Measurements from ENCODE around the gene FRMD1. TPM values are rescaled to one million over a fixed set of nuclear protein-coding genes. Genes with fewer than 3 reads are reported as not detected.

FRMD1 gene
- total RNA-seq (2014; rRNA removed; shearing (Covaris generic)), result not detected in 2 replicates

GRCh38 chr6:168078943-168079405 lies at the start of gene FRMD1:
TSS of gene FRMD1 (minus strand) at chr6:168079212. CDS start at chr6:168079094, 118 bp downstream.
- no peak for DNase-seq (ENCODE audit: low spot score)

DNA sequence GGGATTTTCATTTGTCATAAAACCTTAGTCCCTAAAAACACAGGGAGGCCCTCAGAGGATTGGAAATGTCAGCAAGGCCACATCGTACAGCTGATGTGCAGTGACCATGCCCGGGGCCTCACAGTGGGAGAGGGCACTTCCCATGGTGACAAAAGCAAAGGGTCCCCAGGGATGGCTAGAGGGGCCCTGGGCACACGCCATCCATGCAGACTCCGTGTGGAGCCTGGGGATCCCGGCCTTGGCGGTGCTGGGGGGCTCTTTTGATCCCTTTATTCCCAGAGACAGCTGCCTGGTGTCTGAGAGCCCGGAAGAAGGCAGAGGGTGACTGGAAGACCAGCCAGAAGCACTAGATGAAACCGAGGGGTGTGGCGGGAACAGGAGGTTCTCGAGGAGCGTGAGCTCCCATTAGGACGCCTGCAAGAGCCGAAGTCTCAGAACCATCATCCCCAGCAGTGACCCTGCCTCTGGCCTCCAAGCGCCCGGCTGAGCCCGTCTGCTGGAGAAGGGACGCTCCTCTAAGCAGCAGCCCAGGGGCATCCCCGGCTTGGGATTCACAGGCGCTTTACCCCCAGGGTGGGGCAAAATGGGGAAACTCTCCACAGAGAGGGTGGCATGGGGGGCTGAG lies 49.1 kb upstream of the FRMD1 start:
- no peak for DNase-seq (ENCODE audit: low spot score)

GRCh38 chr6:168127384-168127868 lies 48.4 kb upstream of the FRMD1 start:
- no peak for DNase-seq (ENCODE audit: low spot score)

DNA sequence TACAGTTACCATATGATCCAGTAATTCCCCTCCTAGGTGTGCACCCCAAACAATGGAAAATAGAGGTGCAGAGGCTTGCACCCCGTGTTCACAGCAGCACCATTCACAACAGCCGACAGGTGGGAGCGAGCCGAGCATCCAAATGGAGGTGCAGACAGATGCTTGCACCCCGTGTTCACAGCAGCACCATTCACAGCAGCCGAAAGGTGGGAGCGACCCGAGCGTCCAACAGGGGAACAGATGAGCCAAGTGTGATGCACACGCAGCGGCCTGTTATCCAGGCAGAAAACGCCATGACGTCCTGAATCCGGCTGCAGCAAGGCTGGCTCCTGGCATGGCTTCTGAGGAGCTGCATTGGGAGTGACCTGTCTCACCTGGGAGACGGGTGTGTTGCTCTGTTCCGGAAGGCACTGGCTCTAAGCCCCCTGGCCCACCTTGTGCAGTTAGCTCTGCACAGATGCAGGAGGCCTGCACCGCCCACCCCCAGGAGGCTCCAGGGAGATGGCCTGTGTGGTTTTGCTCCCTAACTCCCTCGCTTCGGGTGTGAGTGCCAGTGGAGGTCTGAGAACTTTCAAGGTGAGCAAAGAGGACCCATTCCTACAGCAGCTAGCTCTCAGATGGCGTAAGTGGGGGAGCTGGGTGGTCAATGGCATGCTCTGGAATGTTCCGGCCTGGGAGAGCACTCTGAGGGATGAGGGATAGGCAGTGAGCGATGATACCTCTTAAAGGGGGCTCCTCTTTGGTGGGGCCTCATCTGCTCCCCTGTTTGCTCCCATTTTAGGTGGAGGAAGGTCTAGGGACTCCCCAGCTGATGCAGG lies 47.8 kb upstream of the FRMD1 start:
- no peak for DNase-seq (ENCODE audit: low spot score)

- DNase-seq (ENCODE audit: low spot score), result no peak
These were observed 46.5 kb upstream of the FRMD1 start for GRCh38 chr6:168125429-168126001.

DNA sequence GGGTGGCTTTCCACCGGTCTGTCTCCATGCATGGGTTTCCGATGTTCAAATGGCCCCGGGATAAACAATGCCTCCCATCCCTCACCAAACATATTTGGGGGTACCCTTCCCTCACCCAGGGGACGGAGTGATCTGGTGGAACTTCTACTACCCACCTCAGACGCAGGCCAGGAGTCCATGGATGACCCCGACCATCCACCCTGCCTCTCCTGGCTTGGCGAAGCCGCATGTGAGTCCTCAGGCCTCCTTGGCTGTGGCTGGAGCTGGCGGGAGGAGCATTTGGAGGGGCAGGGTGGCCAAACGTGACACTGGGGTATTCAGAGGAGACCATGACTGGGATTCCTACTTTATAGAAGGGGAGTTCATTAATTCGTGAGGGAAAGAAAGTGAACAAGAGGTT lies 45.9 kb upstream of the FRMD1 start:
- no peak for DNase-seq (ENCODE audit: low spot score)

DNA sequence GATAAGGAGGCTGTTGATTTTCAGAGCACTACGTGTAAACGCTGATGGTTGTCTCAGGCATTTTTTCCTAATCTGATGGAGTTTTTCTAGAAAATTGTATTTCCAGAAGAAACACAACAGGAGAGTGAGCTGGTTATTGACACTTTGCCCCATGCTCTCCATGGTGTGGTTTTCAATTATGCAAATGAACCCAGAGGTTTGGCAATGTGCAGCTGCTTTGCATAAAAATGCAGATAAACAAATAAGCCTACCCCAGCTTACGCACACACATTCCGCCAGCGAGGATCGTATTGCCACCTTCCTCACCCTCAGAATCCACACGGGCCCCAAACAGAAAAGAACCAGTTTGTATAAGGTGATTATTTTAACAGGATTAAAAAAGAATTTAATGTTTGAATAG lies 45.1 kb upstream of the FRMD1 start:
- DNase-seq (ENCODE audit: low spot score), result no peak

- DNase-seq (ENCODE audit: low spot score), result no peak
These were observed 44.3 kb upstream of the FRMD1 start for GRCh38 chr6:168123165-168123911.

- no peak for DNase-seq (ENCODE audit: low spot score)
These were observed 43.5 kb upstream of the FRMD1 start for GRCh38 chr6:168122521-168122920.

DNA sequence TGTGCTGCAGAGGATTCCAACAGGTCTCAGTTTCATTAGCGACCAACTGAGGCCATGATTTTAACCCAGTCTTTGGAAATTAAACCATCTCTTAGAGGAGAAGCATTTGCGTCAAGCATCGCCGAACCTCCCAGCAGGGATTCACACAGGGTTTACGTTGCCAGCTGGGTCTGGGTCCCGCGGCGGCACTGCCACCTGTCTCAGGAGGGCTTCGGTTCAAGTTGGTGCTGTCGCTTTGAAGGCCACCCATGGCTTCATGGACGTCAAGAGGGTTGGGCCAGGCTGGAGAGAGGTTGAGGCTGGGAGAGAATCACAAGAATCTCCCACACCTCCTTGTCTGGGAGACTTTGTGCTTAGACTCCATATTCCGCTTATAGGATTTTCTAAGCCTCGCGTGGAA lies 43.0 kb upstream of the FRMD1 start:
- no peak for DNase-seq (ENCODE audit: low spot score)

DNA sequence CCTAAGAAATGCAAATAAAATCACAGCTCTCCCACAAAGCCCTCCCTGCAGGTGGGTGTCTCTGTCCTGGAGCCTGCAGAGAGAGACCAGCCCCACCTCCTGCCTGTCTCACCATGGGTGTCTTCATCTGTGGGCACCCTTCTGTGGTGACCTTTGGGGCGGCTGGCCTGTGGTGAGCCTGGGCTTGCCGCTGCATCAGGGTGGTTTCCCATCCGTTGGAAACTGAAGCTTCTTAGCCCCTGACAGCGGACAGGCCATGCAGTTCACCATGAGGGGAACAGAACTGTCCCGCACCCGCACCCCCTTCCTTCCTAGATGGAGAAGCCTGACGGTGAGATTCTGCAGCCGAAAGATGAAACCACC lies 42.3 kb upstream of the FRMD1 start:
- DNase-seq (ENCODE audit: low spot score), result no peak

DNA sequence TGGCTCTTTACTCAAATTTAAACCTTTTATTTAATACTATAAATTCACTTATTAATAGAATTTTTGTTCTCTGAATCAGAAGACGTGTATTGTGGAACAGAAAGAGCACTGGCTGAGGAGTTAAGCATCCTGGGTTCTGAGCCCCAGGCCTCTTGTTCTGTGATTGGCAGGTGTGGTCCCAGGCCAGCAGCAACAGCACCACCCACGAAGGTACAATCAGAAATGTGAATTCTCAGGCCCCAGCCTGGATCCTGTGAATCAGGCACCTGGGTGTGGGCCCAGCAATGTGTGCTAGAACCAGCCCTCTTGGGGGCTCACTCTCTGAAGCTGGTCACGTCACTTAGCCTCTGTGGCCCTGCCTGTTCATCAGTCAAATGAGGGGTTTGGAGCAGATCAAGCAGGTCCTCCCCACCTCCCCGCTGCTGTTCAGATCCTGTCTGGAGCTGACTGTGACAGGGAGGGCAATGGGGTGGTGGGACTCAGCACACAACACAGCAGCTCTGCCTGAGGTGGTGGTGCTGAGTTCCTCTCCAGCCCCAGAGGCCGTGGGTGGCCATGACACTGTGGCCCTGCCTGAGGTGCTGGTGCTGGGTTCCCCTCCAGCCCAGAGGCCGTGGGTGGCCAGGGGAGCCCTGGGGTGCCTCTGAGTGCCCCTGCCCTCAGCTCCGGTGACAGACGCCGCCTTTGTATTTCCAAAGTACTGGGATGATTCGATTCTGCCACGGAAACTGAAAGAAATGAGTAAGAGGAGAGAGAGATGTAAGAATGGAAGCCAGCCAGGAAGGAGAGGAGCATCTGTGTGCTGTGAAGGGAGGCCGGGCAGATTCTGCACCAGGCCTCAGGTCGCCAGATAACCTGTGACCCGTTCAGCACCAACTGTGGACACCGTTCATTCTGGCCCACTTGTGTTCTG lies 41.6 kb upstream of the FRMD1 start:
- DNase-seq (ENCODE audit: low spot score), result no peak

GRCh38 chr6:168119539-168119938 lies 40.5 kb upstream of the FRMD1 start:
- DNase-seq (ENCODE audit: low spot score), result no peak

DNA sequence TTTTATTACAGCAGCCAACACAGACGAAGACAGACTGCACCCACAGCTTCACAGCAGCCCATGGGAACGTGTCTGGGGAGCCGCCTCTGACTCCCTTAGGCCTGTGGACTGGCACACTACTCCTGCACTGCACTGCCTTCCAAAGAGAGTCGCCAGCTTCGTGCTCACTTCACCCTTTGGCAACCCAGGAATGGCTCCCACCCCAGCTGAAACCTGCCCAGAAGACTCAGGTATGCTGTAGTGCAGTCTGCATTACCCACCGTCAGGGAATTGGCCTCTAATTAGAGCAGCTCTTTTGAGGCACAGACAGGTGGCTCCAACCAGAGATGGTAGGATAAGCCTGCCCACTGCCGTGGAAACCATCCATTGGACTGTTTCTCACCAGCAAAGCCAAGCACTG lies 39.9 kb upstream of the FRMD1 start:
- DNase-seq (ENCODE audit: low spot score), result no peak

GRCh38 chr6:168117942-168118341 lies 38.9 kb upstream of the FRMD1 start:
- no peak for DNase-seq (ENCODE audit: low spot score)

DNA sequence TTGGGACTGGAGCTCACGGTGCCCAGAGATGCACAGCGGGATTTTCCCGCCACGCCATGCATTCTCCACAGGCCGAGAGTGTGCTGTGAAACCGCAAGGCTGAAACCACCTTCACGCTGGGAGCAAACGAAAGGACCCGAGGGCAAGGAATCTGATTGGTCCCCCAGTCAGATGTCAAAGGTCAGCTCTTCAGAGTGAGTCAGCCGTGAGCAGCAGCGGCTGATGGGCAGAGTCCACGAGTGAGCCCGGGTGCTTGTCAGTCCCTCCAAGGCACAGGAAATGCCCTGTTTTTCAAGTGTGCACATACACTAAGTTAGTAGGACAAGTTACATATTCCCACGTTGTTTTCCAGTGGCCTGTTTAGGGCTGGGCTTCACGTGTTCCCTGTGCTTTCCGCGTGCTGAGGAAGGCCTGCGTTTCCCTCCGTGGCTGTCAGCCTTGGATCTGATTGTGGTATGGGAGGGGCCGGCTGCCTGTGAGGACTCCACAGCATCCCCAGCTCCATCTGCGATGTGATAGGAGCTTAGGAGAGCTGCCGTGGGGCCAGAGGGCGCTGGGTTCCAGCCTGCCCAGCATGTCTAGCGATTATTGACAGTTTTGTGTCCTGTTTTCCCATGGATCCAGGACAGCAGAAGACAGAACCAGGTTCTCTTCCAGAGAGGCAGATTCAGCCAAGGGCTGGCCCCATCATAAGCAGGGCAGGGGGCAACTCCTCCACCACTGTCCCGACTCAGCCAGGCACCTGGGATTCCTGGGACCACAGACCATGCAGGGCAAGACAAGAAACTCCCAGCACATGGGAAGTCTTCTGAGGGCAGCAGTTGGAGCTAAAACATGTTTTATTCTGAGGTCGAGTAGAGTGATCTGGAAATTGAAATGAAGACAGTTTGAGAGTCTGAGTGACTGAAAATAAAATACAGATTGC lies 38.2 kb upstream of the FRMD1 start:
- no peak for DNase-seq (ENCODE audit: low spot score)

- no peak for DNase-seq (ENCODE audit: low spot score)
These were observed 37.5 kb upstream of the FRMD1 start for GRCh38 chr6:168116438-168116974.

GRCh38 chr6:168115748-168116437 lies 36.9 kb upstream of the FRMD1 start:
- DNase-seq (ENCODE audit: low spot score), result no peak

- DNase-seq (ENCODE audit: low spot score), result no peak
These were observed 34.2 kb upstream of the FRMD1 start for GRCh38 chr6:168113226-168113625.
